Measurements from ENCODE around the gene KHDC3L. TPM values are rescaled to one million over a fixed set of nuclear protein-coding genes. Genes with fewer than 3 reads are reported as not detected.

Gene KHDC3L
- total and polyA plus RNA-seq, 10 of the 15 experiments (the other 5 are each of a cell fraction or from before 2014, with no cell fraction given), result not detected

DNA sequence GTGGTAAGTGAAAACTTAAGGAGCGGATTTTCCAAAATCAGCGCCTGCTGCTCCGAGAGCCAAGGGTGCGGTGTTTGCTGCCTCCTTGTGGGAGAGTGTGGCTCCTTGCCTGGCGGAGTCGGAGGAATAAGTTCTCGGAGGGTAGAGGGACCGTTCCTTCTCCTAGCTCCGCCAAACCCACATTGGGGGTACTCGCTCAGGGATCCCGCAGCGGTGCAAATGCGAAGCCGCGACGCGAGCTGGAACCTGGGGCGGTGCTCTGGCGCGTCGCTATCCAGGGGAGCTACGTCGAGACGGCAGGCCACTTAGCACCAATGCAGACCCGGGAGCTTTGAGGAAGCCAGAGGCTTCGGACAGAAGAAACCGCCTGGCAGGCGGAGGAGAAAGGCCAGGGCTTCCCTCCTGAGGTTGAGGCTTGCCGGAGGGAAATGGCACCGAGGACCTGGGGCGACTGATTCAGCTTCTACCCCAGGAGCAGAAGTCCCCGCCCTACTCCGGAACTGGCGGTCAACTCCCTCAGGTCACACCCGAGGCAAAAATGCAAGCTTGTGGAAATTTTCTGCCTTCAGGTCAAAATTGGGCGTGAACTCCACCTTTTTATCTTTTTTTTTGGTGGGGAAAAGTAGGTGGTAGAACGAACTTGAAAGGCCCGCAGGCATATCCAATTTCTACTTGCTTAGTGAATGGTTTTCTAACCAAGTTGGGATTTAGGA is 26.5 kb downstream of the KHDC3L start (continued):
- TF ChIP-seq, protein P1, sequence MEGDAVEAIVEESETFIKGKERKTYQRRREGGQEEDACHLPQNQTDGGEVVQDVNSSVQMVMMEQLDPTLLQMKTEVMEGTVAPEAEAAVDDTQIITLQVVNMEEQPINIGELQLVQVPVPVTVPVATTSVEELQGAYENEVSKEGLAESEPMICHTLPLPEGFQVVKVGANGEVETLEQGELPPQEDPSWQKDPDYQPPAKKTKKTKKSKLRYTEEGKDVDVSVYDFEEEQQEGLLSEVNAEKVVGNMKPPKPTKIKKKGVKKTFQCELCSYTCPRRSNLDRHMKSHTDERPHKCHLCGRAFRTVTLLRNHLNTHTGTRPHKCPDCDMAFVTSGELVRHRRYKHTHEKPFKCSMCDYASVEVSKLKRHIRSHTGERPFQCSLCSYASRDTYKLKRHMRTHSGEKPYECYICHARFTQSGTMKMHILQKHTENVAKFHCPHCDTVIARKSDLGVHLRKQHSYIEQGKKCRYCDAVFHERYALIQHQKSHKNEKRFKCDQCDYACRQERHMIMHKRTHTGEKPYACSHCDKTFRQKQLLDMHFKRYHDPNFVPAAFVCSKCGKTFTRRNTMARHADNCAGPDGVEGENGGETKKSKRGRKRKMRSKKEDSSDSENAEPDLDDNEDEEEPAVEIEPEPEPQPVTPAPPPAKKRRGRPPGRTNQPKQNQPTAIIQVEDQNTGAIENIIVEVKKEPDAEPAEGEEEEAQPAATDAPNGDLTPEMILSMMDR (IDR thresholded peaks at IDR 0.05 in 2 of 3, conservative IDR thresholded peaks at IDR 0.05 in 1 of 3; ENCODE audit: control insufficient read depth in 2 of 3, extremely low read depth in 1 of 3, insufficient read depth in 1 of 3, low read depth in 3 of 3, low read length in 3 of 3), result peak; percentile 60 to 80 (median 65)
- TF ChIP-seq POLR2A (IDR thresholded peaks at IDR 0.05; ENCODE audit: low read depth, low read length) (peak; percentile 33; the same call in 1 of the 2 replicates), MTA2 (IDR thresholded peaks at IDR 0.05; ENCODE audit: low read depth) (0 out of 2 replicates have a peak, but pooled peaks have one; percentile 10), KLF5 (IDR thresholded peaks at IDR 0.05; ENCODE audit: partially characterized antibody) (no peak), GATAD2B (conservative IDR thresholded peaks at IDR 0.05; ENCODE audit: low read depth) (no peak), CEBPZ (IDR thresholded peaks at IDR 0.05; ENCODE audit: low read depth, low read length) (no peak), CREM (IDR thresholded peaks at IDR 0.05; ENCODE audit: low read depth) (no peak), HDAC6 (IDR thresholded peaks at IDR 0.05; ENCODE audit: unreplicated experiment) (no peak), RUNX3 (IDR thresholded peaks at IDR 0.05; ENCODE audit: low read length) (peak; percentile 3; the same call in 1 of the 2 replicates), SMAD5 (IDR thresholded peaks at IDR 0.05; ENCODE audit: low read depth) (no peak), ETV6 (conservative IDR thresholded peaks at IDR 0.05 in 1 of 2, IDR thresholded peaks at IDR 0.05 in 1 of 2; ENCODE audit: borderline replicate concordance in 1 of 2, low read depth in 1 of 2) (no peak), IKZF1 (conservative IDR thresholded peaks at IDR 0.05) (peak; percentile 67; the same call in 1 of the 2 replicates), SPI1 (IDR thresholded peaks at IDR 0.05; ENCODE audit: borderline replicate concordance, insufficient read depth, low read depth, low read length) (no peak), RAD21 (IDR thresholded peaks at IDR 0.05; ENCODE audit: insufficient read depth, low read depth, low read length) (peak; percentile 65), SMARCA5 (IDR thresholded peaks at IDR 0.05) (no peak), YY1 (IDR thresholded peaks at IDR 0.05; ENCODE audit: low read depth, low read length) (no peak), MYB (IDR thresholded peaks at IDR 0.05; ENCODE audit: borderline replicate concordance, low read depth, low read length) (no peak), SP1 (IDR thresholded peaks at IDR 0.05; ENCODE audit: low read depth, low read length) (no peak), YBX1 (IDR thresholded peaks at IDR 0.05) (no peak), IRF5 (IDR thresholded peaks at IDR 0.05; ENCODE audit: borderline replicate concordance) (no peak), ZNF622 (IDR thresholded peaks at IDR 0.05) (no peak), PML (IDR thresholded peaks at IDR 0.05; ENCODE audit: low read length) (no peak), LARP7 (IDR thresholded peaks at IDR 0.05) (no peak), CEBPB (IDR thresholded peaks at IDR 0.05; ENCODE audit: borderline replicate concordance in 1 of 2, low read depth in 2 of 2, low read length in 2 of 2) (no peak), ZNF384 (IDR thresholded peaks at IDR 0.05; ENCODE audit: borderline replicate concordance, low read depth, low read length) (no peak), KAT2A (conservative IDR thresholded peaks at IDR 0.05; ENCODE audit: control insufficient read depth, low read depth, low read length) (no peak)

Data from GM12878 (cell line).